Tibial nerve (tissue), 3 donors: ENCODE results near the gene SPDYE16.
"Not testable (repeated sequence)": the region's sequence is repeated elsewhere in the genome, so short reads cannot be mapped to it uniquely, and the experiment has no call there.

Experiments used
- CTCF ChIP-seq, 5 experiments: fragments of 200-600 bp in 3 of 5; fragments of 450-650 bp in 2 of 5; sonication (generic) in 3 of 5; IDR thresholded peaks; one replicate each; pipeline ENCODE4 v1.5.1; 2016 to 2019; ENCODE audit warnings: antibody characterized with exemption in 5 of 5, mild to moderate bottlenecking in 3 of 5, moderate library complexity in 2 of 5
- POLR2A ChIP-seq, 2 donors: fragments of 450-650 bp; IDR thresholded peaks; one replicate each; pipeline ENCODE4 v1.6.1; 2017; ENCODE audit warnings: antibody characterized with exemption in 2 of 2, mild to moderate bottlenecking in 2 of 2, moderate library complexity in 2 of 2

- not testable (repeated sequence) for TF ChIP-seq CTCF, POLR2A (IDR thresholded peaks at IDR 0.05)
Observed at GRCh38 chr7:76582848-76583631, 39.9 kb upstream of the SPDYE16 start.
